ENCODE data around the gene COG5. TPM values are rescaled to one million over a fixed set of nuclear protein-coding genes. Genes with fewer than 3 reads are reported as not detected.

Gene COG5
- total RNA-seq, 1 experiment from 2014 or later = 23.6 TPM

DNA sequence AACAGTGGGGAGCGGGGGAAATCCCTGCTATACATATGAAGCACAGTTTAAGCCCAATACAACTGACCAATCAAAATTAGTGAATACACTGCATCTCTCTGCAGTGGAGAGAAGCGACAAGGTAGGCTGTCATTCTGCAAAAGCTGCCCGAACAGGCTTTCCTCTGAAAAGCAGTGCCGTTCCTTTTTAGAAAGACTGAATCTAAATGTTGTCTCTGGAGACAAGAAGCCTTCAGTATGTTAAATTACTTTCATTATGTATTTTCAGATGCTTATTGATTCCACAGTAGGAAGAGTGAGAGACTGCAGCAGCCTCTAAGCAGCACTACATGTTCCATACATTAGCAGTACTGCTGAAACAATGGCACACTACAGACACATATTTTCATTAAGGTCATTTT, 93.8 kb downstream of the COG5 start, which contains the start of gene GPR22:
Gene GPR22, plus strand, starts transcription at position 129 of the 400 bp plus-strand sequence. CDS start 4,004 bp downstream, outside the sequence.
- Mint-ChIP-seq H3K9me3 (ENCODE audit: low read depth, unreplicated experiment) (no peaks in the 10 kb centered on the region), H3K36me3 (ENCODE audit: insufficient read depth, unreplicated experiment) (no peaks in the 10 kb centered on the region), H3K27me3 (ENCODE audit: unreplicated experiment) (no peaks in the 10 kb centered on the region), H3K27ac (ENCODE audit: unreplicated experiment) (no peak within 1 kb of the TSS), H3K4me3 (ENCODE audit: low read depth, unreplicated experiment) (no peak within 1 kb of the TSS), H3K4me1 (ENCODE audit: low read depth, unreplicated experiment) (no peaks in the 10 kb centered on the region)
- intact Hi-C loops (cut with micrococcal nuclease; ENCODE audit: unreplicated experiment) = no loop called here
- TF ChIP-seq, protein P1, sequence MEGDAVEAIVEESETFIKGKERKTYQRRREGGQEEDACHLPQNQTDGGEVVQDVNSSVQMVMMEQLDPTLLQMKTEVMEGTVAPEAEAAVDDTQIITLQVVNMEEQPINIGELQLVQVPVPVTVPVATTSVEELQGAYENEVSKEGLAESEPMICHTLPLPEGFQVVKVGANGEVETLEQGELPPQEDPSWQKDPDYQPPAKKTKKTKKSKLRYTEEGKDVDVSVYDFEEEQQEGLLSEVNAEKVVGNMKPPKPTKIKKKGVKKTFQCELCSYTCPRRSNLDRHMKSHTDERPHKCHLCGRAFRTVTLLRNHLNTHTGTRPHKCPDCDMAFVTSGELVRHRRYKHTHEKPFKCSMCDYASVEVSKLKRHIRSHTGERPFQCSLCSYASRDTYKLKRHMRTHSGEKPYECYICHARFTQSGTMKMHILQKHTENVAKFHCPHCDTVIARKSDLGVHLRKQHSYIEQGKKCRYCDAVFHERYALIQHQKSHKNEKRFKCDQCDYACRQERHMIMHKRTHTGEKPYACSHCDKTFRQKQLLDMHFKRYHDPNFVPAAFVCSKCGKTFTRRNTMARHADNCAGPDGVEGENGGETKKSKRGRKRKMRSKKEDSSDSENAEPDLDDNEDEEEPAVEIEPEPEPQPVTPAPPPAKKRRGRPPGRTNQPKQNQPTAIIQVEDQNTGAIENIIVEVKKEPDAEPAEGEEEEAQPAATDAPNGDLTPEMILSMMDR (IDR thresholded peaks at IDR 0.05; ENCODE audit: unreplicated experiment) = no peak
- no TSS peak for BruUV-seq (replicated peaks)
- no peak for DNase-seq
- CTCF ChIA-PET = interaction anchor here (0.6 kb wide), 1 partner anchor 405 kb away, joined by 3 read pairs; no protein-coding TSS in a partner anchor

- DNase-seq = no peak
- Mint-ChIP-seq H3K9me3 (ENCODE audit: low read depth, unreplicated experiment) (no peaks in the 10 kb centered on the region), H3K4me1 (ENCODE audit: low read depth, unreplicated experiment) (no peaks in the 10 kb centered on the region), H3K36me3 (ENCODE audit: insufficient read depth, unreplicated experiment) (no peaks in the 10 kb centered on the region), H3K4me3 (ENCODE audit: low read depth, unreplicated experiment) (no peak overlapping the region), H3K27me3 (ENCODE audit: unreplicated experiment) (no peaks in the 10 kb centered on the region), H3K27ac (ENCODE audit: unreplicated experiment) (no peak overlapping the region)
- TF ChIP-seq, protein P1 (IDR thresholded peaks at IDR 0.05; ENCODE audit: unreplicated experiment) = no peak
- no TSS peak for BruUV-seq (replicated peaks)
- intact Hi-C loops (cut with micrococcal nuclease; ENCODE audit: unreplicated experiment) = no loop called here
- CTCF ChIA-PET = interaction anchor here (0.6 kb wide), 1 partner anchor 187 kb away, joined by 3 read pairs; no protein-coding TSS in a partner anchor
These were observed 94.9 kb downstream of the COG5 start for GRCh38 chr7:107468824-107469223.

GRCh38 chr7:107467972-107468371, 95.7 kb downstream of the COG5 start:
- DNase-seq = no peak
- H3K9me3 Mint-ChIP-seq (ENCODE audit: low read depth, unreplicated experiment) = no peaks in the 10 kb centered on the region
- TF ChIP-seq, protein P1 (IDR thresholded peaks at IDR 0.05; ENCODE audit: unreplicated experiment) = no peak
- intact Hi-C loops (cut with micrococcal nuclease; ENCODE audit: unreplicated experiment) = no loop called here
- CTCF ChIA-PET = no interaction called here
- H3K27me3 Mint-ChIP-seq (ENCODE audit: unreplicated experiment) = no peaks in the 10 kb centered on the region
- H3K36me3 Mint-ChIP-seq (ENCODE audit: insufficient read depth, unreplicated experiment) = no peaks in the 10 kb centered on the region
- H3K4me3 Mint-ChIP-seq (ENCODE audit: low read depth, unreplicated experiment) = no peak overlapping the region
- no TSS peak for BruUV-seq (replicated peaks)
- no peak overlapping the region for H3K27ac Mint-ChIP-seq (ENCODE audit: unreplicated experiment)
- H3K4me1 Mint-ChIP-seq (ENCODE audit: low read depth, unreplicated experiment) = no peaks in the 10 kb centered on the region

- TF ChIP-seq, protein P1 (IDR thresholded peaks at IDR 0.05; ENCODE audit: unreplicated experiment) = no peak
- no peaks in the 10 kb centered on the region for H3K27me3 Mint-ChIP-seq (ENCODE audit: unreplicated experiment)
- H3K36me3 Mint-ChIP-seq (ENCODE audit: insufficient read depth, unreplicated experiment) = no peaks in the 10 kb centered on the region
- no peaks in the 10 kb centered on the region for H3K4me1 Mint-ChIP-seq (ENCODE audit: low read depth, unreplicated experiment)
- no peak overlapping the region for H3K27ac Mint-ChIP-seq (ENCODE audit: unreplicated experiment)
- no peak for DNase-seq
- CTCF ChIA-PET = no interaction called here
- intact Hi-C loops (cut with micrococcal nuclease; ENCODE audit: unreplicated experiment) = loop anchor here (5.0 kb wide), 2 partner anchors 98 to 413 kb away; partner anchors contain the start of genes COG5 and DUS4L
- no peaks in the 10 kb centered on the region for H3K9me3 Mint-ChIP-seq (ENCODE audit: low read depth, unreplicated experiment)
- no TSS peak for BruUV-seq (replicated peaks)
- H3K4me3 Mint-ChIP-seq (ENCODE audit: low read depth, unreplicated experiment) = no peak overlapping the region
These were observed 99.0 kb downstream of the COG5 start for GRCh38 chr7:107464666-107465226.

All from Calu3 (cell line).